H1 (cell line): ENCODE results near the gene PGBD5. TPM values are rescaled to one million over a fixed set of nuclear protein-coding genes. Genes with fewer than 3 reads are reported as not detected.

ENCODE experiments used
- BRCA1 ChIP-seq: IDR thresholded peaks from 2 replicates; pipeline ENCODE4 v1.6.1; 2012; ENCODE audit warnings: low read depth, low read length, improper control_type of control experiment
- CHD7 ChIP-seq: fragments of 300-600 bp; sonication (generic); IDR thresholded peaks from 2 replicates; pipeline ENCODE4 v1.7.1; 2012; ENCODE audit warnings: low read length, moderate library complexity, mild to moderate bottlenecking, inconsistent platforms; ENCODE audit not compliant: insufficient replicate concordance
- PHF8 ChIP-seq: fragments of 200-600 bp; sonication (generic); conservative IDR thresholded peaks from 2 replicates; pipeline ENCODE4 v1.7.1; 2012; ENCODE audit warnings: low read depth, mild to moderate bottlenecking, inconsistent platforms, low read length, moderate library complexity
- SIRT6 ChIP-seq: IDR thresholded peaks from one replicate; pipeline ENCODE4 v1.7.1; 2012; ENCODE audit warnings: low read length, inconsistent platforms
- polyA plus RNA-seq, 7 experiments: library from polyadenylated mRNA; depleted of rRNA in 3 of 7; stranded (reverse) in 5 of 7; unstranded in 2 of 7; fragments of >200 nt in 5 of 7; fragments of 200-250 nt in 2 of 7; gene quantifications; 1 replicate in 5 of 7; 2 replicates in 1 of 7; 4 replicates in 1 of 7; pipeline versions ENCODE4 v1.2.1 to v1.2.3, GENCODE V29; 2011 to 2013; ENCODE audit warnings: missing spikeins in 2 of 7, mixed read lengths in 2 of 7
- total RNA-seq: library from RNA; stranded (reverse); fragmentation: NEBNext Ultra II Directional; extraction: Animal tissue kit (Norgen Biotek cat#: 25700); gene quantifications from 2 replicates; pipeline ENCODE4 v1.2.1, GENCODE V29; 2021

Gene PGBD5
- total and polyA plus RNA-seq, 2 of the 8 experiments (the other 6 are each of a cell fraction or from before 2014, with no cell fraction given) = 16.3 to 18.4 TPM

- no peak for TF ChIP-seq CHD7
- TF ChIP-seq PHF8 = no peak
- no peak for TF ChIP-seq BRCA1
- TF ChIP-seq SIRT6 = no peak
These were observed 84.1 kb downstream of the PGBD5 start (continued) for GRCh38 chr1:230342019-230342418.
